Gastrocnemius medialis (tissue), 4 donors: ENCODE measurements around the gene CDC42EP5. TPM values are rescaled to one million over a fixed set of nuclear protein-coding genes. Genes with fewer than 3 reads are reported as not detected.
A peak's percentile ranks its signal among the peaks of the same experiment; 100 is the strongest.

Experiments
- ATAC-seq, 2 donors: fragments of 150-250 bp; one replicate each; pipeline ENCODE4 v1.9.1; 2016
- DNase-seq, 2 donors: peaks; one replicate each; pipeline ENCODE4 v3.0.0-alpha.2; 2019
- H3K27ac ChIP-seq, 4 donors: fragments of 200-600 bp; sonication (generic); 1 replicate in 1 of 4; 2 replicates in 3 of 4; pipeline ENCODE4 v1.5.1; 2016 to 2018; ENCODE audit warnings: mild to moderate bottlenecking in 2 of 4, moderate library complexity in 1 of 4
- H3K27me3 ChIP-seq, 3 donors: fragments of 200-600 bp; sonication (generic) in 2 of 3; 1 replicate in 1 of 3; 2 replicates in 2 of 3; pipeline versions ENCODE4 v1.5.1 to v1.6.0; 2016 to 2019; ENCODE audit warnings: mild to moderate bottlenecking in 1 of 3, moderate library complexity in 1 of 3
- H3K36me3 ChIP-seq, 2 donors: fragments of 200-600 bp; sonication (generic) in 1 of 2; one replicate each; pipeline ENCODE4 v1.5.1; 2017 to 2018
- H3K4me1 ChIP-seq, 2 donors: fragments of 200-600 bp; sonication (generic) in 1 of 2; one replicate each; pipeline ENCODE4 v1.5.1; 2016 to 2017; ENCODE audit warnings: mild to moderate bottlenecking in 2 of 2
- H3K4me3 ChIP-seq, 4 donors: fragments of 200-600 bp; sonication (generic) in 3 of 4; 1 replicate in 1 of 4; 2 replicates in 3 of 4; pipeline ENCODE4 v1.5.1; 2016 to 2019; ENCODE audit warnings: mild to moderate bottlenecking in 2 of 4
- H3K9me3 ChIP-seq, 3 donors: fragments of 200-600 bp; sonication (generic) in 2 of 3; 1 replicate in 1 of 3; 2 replicates in 2 of 3; pipeline ENCODE4 v1.5.1; 2016 to 2019
- CTCF ChIP-seq, 5 experiments: fragments of 450-650 bp in 3 of 5; fragments of 200-600 bp in 2 of 5; sonication (generic) in 2 of 5; IDR thresholded peaks in 4 of 5; conservative IDR thresholded peaks in 1 of 5; 1 replicate in 4 of 5; 2 replicates in 1 of 5; pipeline ENCODE4 v1.5.1; 2016 to 2019; ENCODE audit warnings: antibody characterized with exemption in 5 of 5, mild to moderate bottlenecking in 3 of 5, moderate library complexity in 3 of 5
- POLR2A ChIP-seq, 2 donors: fragments of 450-650 bp; IDR thresholded peaks; one replicate each; pipeline ENCODE4 v1.6.1; 2017; ENCODE audit warnings: antibody characterized with exemption in 2 of 2, mild to moderate bottlenecking in 2 of 2, moderate library complexity in 2 of 2
- in situ Hi-C, 4 donors: fragments of 200-750 bp; cut with MboI; loops; one replicate each; pipeline versions ENCODE4 v1.15.0 to v1.8.0; 2017; ENCODE audit warnings: low sequenced_read_pairs in 4 of 4
- intact Hi-C: fragments of 100-400 bp; cut with DNase I; formaldehyde crosslinking; loops from one replicate; pipeline ENCODE4 v1.15.1; 2023; ENCODE audit warnings: low total_unique reads
- total RNA-seq, 4 donors: library from RNA; depleted of rRNA; stranded (reverse); fragments of >200 nt; gene quantifications; one replicate each; pipeline versions ENCODE4 v1.1.0 to v1.2.3, GENCODE V29; 2016

CDC42EP5 gene
- total RNA-seq, 4 donors from 2014 or later: 0.83 to 4.6 (median 4.2) TPM; not detected in 1

DNA sequence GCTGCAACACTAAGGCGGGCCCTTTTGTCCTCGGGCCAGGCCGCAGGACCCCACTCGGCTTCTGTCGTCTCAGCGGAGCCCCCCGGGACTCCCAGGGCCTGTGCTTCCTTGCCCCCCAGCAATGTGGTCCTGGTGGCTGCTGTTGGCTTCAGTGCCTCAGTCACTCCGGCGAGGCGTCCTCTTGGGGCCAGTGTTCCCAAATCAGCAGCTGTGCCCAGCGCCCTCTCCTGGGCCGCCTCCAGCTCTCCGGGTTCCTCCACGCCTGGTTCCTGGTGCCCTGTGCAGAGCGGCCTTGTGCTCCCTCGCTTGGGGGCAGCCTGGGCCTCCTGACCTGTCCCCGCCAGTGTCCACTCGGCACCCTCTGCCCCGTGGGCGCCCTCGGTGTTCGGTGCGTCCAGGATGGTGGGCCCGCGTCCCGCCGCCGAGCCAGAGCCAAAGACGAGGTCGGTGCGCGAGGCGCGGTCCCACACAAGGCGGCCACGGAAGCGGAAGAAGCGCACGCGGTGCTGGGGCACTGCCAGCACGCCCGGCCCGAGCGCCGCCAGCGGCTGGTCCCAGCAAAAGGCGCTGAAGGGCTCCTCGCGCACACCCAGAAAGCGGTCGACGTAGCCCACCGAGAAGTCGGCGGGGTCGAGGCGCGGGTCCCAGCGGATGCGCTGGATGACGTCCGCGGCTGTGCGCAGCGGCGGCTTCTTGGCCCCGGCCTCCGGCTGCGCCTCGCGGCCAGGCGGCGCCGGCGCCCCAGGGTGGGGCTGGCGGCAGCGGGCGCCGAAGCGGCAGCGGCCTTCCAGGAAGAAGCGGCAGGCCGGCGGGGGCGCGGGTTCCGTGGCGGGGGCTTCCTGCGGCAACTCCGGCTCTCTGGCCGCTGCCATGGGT is 10.2 kb downstream of the CDC42EP5 start:
- peaks cover 1 to 42% of the 10 kb centered on the region in 2 donors for H3K36me3 ChIP-seq
- H3K9me3 ChIP-seq: no peaks in the 10 kb centered on the region
- ATAC-seq (peak; percentile 40 to 42), DNase-seq (peak; percentile 45 to 56)
- H3K27me3 ChIP-seq: no peaks in the 10 kb centered on the region
- peak overlapping the region; percentile 54 to 81 (median 62) for H3K4me3 ChIP-seq
- TF ChIP-seq POLR2A (IDR thresholded peaks at IDR 0.05) (no peak), CTCF (IDR thresholded peaks at IDR 0.05 in 4 of 5, conservative IDR thresholded peaks at IDR 0.05 in 1 of 5) (peak in 1 of 5 experiments; percentile 9)
- in situ Hi-C loops (no loop called here), intact Hi-C loops (loop anchor here (1.0 to 10.0 kb wide), 4 partner anchors 14 to 792 kb away; partner anchors contain the start of genes LENG8 and PPP6R1)
- H3K4me1 ChIP-seq: peaks cover 7 to 24% of the 10 kb centered on the region in 2 donors
- peak overlapping the region; percentile 78 to 92 (median 84) for H3K27ac ChIP-seq

- no peak for TF ChIP-seq POLR2A (IDR thresholded peaks at IDR 0.05)
- no peak for TF ChIP-seq CTCF (IDR thresholded peaks at IDR 0.05 in 4 of 5, conservative IDR thresholded peaks at IDR 0.05 in 1 of 5)
- Histone ChIP-seq H3K27ac (peak overlapping the region; percentile 78 to 92 (median 84)), H3K36me3 (peaks cover 4 to 50% of the 10 kb centered on the region in 2 donors), H3K4me1 (peaks cover 7 to 24% of the 10 kb centered on the region in 2 donors), H3K9me3 (no peaks in the 10 kb centered on the region), H3K27me3 (no peaks in the 10 kb centered on the region), H3K4me3 (peak overlapping the region; percentile 54 to 81 (median 62))
- in situ Hi-C loops: no loop called here
- ATAC-seq: no peak
- intact Hi-C loops: loop anchor here (10.0 kb wide), 3 partner anchors 297 to 793 kb away; partner anchors contain the start of gene PPP6R1
- DNase-seq: no peak
These were observed 10.9 kb downstream of the CDC42EP5 start for GRCh38 chr19:54462047-54462654.

DNA sequence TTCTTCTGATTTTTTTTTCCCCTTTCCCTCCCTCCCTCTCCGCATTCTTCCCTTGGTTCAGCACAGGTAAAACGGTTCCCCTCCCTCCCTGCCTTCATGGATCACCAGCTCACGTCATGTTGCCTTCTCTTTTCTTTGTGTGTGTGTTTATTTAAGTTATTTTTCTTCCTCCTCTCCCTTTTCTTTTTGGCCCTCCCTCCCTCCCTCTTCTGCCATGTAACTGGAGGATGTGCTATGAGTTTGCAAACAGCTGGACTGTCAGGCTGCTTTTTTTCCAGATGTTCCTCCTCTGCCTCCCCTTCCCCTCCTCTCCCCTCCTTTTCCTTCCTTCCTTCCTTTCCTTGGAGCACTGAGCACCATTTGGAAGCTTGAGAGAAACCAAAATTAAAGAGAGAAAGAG is 11.5 kb downstream of the CDC42EP5 start:
- no peak for TF ChIP-seq POLR2A (IDR thresholded peaks at IDR 0.05)
- no peak for TF ChIP-seq CTCF (IDR thresholded peaks at IDR 0.05 in 4 of 5, conservative IDR thresholded peaks at IDR 0.05 in 1 of 5)
- Histone ChIP-seq H3K36me3 (peaks cover 4 to 55% of the 10 kb centered on the region in 2 donors), H3K4me1 (peaks cover 7 to 24% of the 10 kb centered on the region in 2 donors), H3K9me3 (no peaks in the 10 kb centered on the region), H3K27ac (peak overlapping the region in 2 of 4 donors; percentile 78 to 80), H3K27me3 (no peaks in the 10 kb centered on the region), H3K4me3 (no peak overlapping the region)
- DNase-seq (no peak), ATAC-seq (no peak)
- intact Hi-C loops: loop anchor here (10.0 kb wide), 3 partner anchors 297 to 793 kb away; partner anchors contain the start of gene PPP6R1
- in situ Hi-C loops: no loop called here

DNA sequence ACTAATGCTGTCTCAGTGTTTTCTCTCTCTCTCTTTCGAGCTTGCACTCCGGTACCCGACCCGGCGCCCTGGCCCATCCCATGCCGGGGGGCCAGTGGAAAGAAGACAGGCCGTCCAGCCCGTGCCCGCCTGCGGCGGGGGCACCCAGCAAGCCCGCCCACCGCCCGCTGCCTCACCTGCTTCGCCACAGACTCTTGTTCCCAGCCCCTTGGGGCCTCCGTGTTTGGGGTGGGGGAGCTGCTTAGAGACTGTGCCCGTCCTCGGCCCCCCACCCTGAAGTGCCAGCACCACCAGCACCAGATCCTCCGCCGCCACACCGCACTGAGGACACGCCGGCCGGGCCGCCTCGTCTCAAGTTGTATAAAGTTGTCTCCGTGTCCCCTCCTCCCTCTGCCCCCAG is 11.9 kb downstream of the CDC42EP5 start:
- H3K9me3 ChIP-seq: no peaks in the 10 kb centered on the region
- TF ChIP-seq POLR2A (IDR thresholded peaks at IDR 0.05) (no peak), CTCF (IDR thresholded peaks at IDR 0.05 in 4 of 5, conservative IDR thresholded peaks at IDR 0.05 in 1 of 5) (no peak)
- ATAC-seq: no peak
- intact Hi-C loops: loop anchor here (10.0 kb wide), 3 partner anchors 296 to 794 kb away; partner anchors contain the start of gene PPP6R1
- no peak overlapping the region for H3K4me3 ChIP-seq
- H3K27ac ChIP-seq: peak overlapping the region in 1 of 4 donors; percentile 13
- no peak for DNase-seq
- in situ Hi-C loops: no loop called here
- H3K4me1 ChIP-seq: peaks cover 7 to 24% of the 10 kb centered on the region in 2 donors
- peaks cover 4 to 59% of the 10 kb centered on the region in 2 donors for H3K36me3 ChIP-seq
- no peaks in the 10 kb centered on the region for H3K27me3 ChIP-seq
